Right lobe of liver (tissue), 4 donors: ENCODE data around the gene LRRC8D.

Experiments used
- CTCF ChIP-seq, 4 donors: fragments of 200-600 bp in 3 of 4; fragments of 450-650 bp in 1 of 4; IDR thresholded peaks; one replicate each; pipeline versions ENCODE4 v1.5.1 to v1.8.0; 2016 to 2022; ENCODE audit warnings: antibody characterized with exemption in 4 of 4, mild to moderate bottlenecking in 2 of 4
- POLR2A ChIP-seq: fragments of 450-650 bp; IDR thresholded peaks from one replicate; pipeline ENCODE4 v1.6.1; 2017; ENCODE audit warnings: antibody characterized with exemption, mild to moderate bottlenecking
- donor health status: DM: no; HTN: no; CAD: no.
- donor health status: DM: no; HTN: no; CAD: no.
- donor health status: DM: no; HTN: yes; CAD: no.

GRCh38 chr1:89946532-89946931, 125.7 kb downstream of the LRRC8D start:
- no peak for TF ChIP-seq CTCF (IDR thresholded peaks at IDR 0.05)
- TF ChIP-seq POLR2A, result no peak
